Measurements from ENCODE around the gene POLD2. TPM values are rescaled to one million over a fixed set of nuclear protein-coding genes. Genes with fewer than 3 reads are reported as not detected.

POLD2 gene
- total and polyA plus RNA-seq, 2 of the 4 experiments (the other 2 are of a cell fraction), result 142 to 163 TPM

DNA sequence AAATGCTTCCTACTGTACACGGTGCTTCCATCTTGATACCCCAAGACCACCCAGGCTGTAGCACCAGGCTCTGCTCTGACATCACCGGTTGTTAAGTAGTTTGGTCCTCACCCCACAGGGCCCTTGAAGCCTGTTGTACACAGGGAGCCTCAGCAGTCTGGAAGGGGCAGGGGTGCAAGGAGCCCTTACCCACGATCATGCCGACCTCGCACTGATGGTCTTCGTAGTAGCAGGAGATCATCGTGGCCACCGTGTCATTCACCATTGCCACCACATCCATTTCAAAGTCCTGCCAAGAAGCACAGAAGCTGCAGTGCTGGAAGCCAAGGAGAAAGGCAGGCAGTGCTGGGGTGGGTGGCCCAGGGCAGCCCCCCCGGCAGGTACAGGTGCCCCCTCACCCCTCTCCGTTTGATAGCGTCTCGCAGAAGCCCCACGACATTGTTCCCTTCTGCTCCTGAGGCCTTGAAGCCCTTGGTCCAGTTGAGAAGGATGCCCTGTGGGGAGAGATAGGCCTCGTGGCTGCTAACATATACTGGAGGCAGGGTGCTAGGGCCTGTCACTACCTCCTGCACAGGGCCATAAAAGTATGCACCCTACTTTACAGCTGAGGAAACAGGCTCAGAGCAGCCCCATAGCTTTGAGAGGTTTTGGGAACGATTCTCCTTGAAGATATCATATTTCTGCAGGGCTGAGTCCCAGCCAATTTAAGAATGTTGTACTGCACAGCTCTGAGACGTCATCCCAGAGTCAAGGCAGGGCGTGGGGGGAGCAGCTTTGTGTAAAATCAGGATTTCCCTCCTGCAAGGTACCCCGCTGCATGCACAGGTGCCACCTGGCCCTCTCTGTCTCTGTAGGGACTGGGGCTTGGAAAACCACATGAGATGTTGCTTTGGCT, 26.5 kb upstream of the POLD2 start (continued):
- TF ChIP-seq RCOR1 (IDR thresholded peaks at IDR 0.05; ENCODE audit: insufficient replicate concordance, low read length), result no peak
- no peak for TF ChIP-seq RAD21 (IDR thresholded peaks at IDR 0.05; ENCODE audit: low read length)

DNA sequence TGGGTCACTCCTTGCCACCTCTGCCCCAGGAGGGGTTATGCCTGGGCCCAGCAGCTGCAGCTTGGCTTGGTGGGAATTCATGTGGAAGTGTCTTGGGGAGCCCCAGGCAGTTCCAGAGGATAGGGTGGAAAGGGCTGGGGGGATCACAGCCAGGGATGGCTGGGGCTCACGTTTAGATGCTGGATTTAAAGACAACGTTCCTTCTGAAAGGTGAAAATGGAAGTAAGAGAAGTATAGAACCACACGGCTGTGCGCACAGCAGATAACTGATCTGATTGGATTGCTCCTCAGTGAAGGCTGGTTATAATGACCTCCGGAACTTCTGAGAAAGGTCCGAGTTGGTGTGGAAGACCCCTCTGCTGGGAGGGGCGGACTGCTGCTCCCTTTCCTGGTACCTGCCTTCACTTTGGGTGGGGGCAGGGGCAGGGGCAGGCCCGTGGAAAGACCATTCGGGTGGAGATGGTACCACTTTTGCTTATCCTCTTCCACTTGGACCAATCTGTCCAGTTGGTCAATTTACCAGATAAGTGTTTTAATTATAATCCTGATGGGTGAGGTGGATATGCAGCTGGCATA, 25.7 kb upstream of the POLD2 start:
- Histone ChIP-seq H3K4me3 (ENCODE audit: insufficient read depth, low read depth, low read length) (no peak overlapping the region), H2AK5ac (ENCODE audit: low read depth, low read length) (no peak overlapping the region), H3K56ac (ENCODE audit: extremely low read depth, insufficient read depth, low read length) (no peak overlapping the region), H2BK5ac (ENCODE audit: low read depth, low read length, poor library complexity, severe bottlenecking) (no peak overlapping the region), H3K14ac (replicated peaks; ENCODE audit: low read depth, low read length) (no peak overlapping the region), H2BK15ac (ENCODE audit: low read depth, low read length) (no peak overlapping the region), H2BK120ac (ENCODE audit: low read depth, low read length) (no peak overlapping the region), H4K20me1 (ENCODE audit: insufficient read depth, low read length) (no peaks in the 10 kb centered on the region), H3K79me1 (ENCODE audit: low read depth in 1 of 2, low read length in 2 of 2) (no peaks in the 10 kb centered on the region), H3K9me3 (ENCODE audit: control insufficient read depth, insufficient read depth, low read length) (no peaks in the 10 kb centered on the region), H3K23ac (ENCODE audit: low read depth, low read length) (no peak overlapping the region), H3K27ac (ENCODE audit: insufficient read depth, low read length) (no peak overlapping the region), H2AK9ac (replicated peaks; ENCODE audit: low read depth, low read length, poor library complexity) (no peak overlapping the region), H2AFZ (replicated peaks; ENCODE audit: low read length, poor library complexity) (no peak overlapping the region), H3K4me2 (ENCODE audit: low read depth, low read length) (no peak overlapping the region), H2BK20ac (ENCODE audit: low read depth, low read length) (no peak overlapping the region), H3K4me1 (ENCODE audit: control insufficient read depth, insufficient read depth, low read length) (peaks cover 10% of the 10 kb centered on the region; the same call in 1 of the 2 replicates), H3K36me3 (ENCODE audit: control insufficient read depth, insufficient read depth, low read length) (no peaks in the 10 kb centered on the region), H4K5ac (ENCODE audit: low read depth, low read length) (no peak overlapping the region), H4K8ac (ENCODE audit: low read depth in 2 of 2, low read length in 2 of 2) (no peak overlapping the region), H3K27me3 (ENCODE audit: control insufficient read depth, insufficient read depth, low read length) (peaks cover 32% of the 10 kb centered on the region), H3K18ac (ENCODE audit: low read depth, low read length) (no peak overlapping the region), H3K9me1 (ENCODE audit: insufficient read depth, low read length) (peaks cover 6% of the 10 kb centered on the region; the same call in 1 of the 2 replicates), H4K91ac (ENCODE audit: insufficient read depth, low read depth, low read length) (no peak overlapping the region), H3K9ac (ENCODE audit: low read depth, low read length) (no peak overlapping the region), H3K4ac (ENCODE audit: low read depth, low read length) (no peak overlapping the region)
- TF ChIP-seq RCOR1 (IDR thresholded peaks at IDR 0.05; ENCODE audit: insufficient replicate concordance, low read length) (no peak), RFX5 (IDR thresholded peaks at IDR 0.05; ENCODE audit: low read depth, low read length) (no peak), BHLHE40 (IDR thresholded peaks at IDR 0.05; ENCODE audit: low read depth, low read length) (no peak), NFE2L2 (IDR thresholded peaks at IDR 0.05; ENCODE audit: low read depth, low read length) (no peak), RAD21 (IDR thresholded peaks at IDR 0.05; ENCODE audit: low read length) (no peak), CEBPB (IDR thresholded peaks at IDR 0.05; ENCODE audit: low read depth, low read length) (no peak), MAZ (IDR thresholded peaks at IDR 0.05; ENCODE audit: borderline replicate concordance, low read depth, low read length) (no peak), MAFK (IDR thresholded peaks at IDR 0.05; ENCODE audit: low read depth, low read length) (no peak)
- no peak for ATAC-seq (ENCODE audit: low read depth)
- in situ Hi-C loops (cut with MboI; ENCODE audit: low sequenced_read_pairs) (no loop called here), dilution Hi-C loops (cut with HindIII; ENCODE audit: low sequenced_read_pairs, unreplicated experiment) (no loop called here), intact Hi-C loops (cut with micrococcal nuclease) (no loop called here)
- WGBS, 2 experiments (ENCODE audit: extremely low coverage in 2 of 2, insufficient read length in 1 of 2), result 92% methylated on average over 5 of the region's 9 CpGs; no CpG with 5 or more reads in 1 of the 2 experiments
- POLR2A ChIA-PET (ENCODE audit: unreplicated experiment), result no interaction called here
- CTCF ChIA-PET, result no interaction called here
- no TSS peak for BruUV-seq (replicated peaks)
- no peak for DNase-seq
